GM21619 (cell line): ENCODE data around the gene ATP5F1A.
"Not testable (repeated sequence)": the region's sequence is repeated elsewhere in the genome, so short reads cannot be mapped to it uniquely, and the experiment has no call there.

ENCODE experiments used
- ATAC-seq: cut with Tn5 transposase; IDR thresholded peaks from one replicate; pipeline ENCODE4 v1.9.1; 2021; ENCODE audit not compliant: unreplicated experiment

ATP5F1A gene

DNA sequence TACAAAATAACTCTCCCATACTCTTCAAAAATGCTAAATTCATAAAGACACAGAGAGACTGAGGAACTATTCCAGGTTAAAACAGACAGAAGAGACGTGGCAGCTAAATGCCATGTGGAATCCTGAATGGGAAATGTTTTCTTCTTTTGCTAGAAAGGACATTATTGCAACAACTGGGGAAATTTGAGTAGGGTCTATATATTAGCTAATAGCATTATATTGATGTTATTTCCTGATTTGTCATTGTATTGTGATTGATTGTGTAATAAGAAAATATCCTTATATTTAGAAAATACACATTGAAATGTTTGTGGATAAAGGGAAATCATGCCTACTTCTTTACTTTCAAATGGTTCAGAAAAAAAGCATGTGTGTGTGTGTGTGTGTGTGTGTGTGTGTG is 49.5 kb downstream of the ATP5F1A start:
- no peak for ATAC-seq

DNA sequence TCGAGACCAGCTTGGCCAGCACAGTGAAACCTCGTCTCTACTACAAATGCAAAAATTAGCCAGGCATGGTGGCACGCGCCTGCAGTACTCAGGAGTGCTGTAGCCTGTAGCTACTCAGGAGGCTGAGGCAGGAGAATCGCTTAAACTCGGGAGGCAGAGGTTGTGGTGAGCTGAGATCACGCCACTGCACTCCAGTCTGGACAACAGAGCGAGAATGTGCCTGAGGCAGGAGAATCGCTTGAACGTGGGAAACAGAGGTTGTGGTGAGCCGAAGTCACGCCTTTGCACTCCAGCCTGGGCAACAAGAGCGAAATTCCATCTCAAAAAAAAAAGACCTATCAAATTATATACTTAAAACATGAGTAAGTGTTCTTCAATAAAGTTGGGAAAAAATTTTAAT is 50.7 kb downstream of the ATP5F1A start:
- not testable (repeated sequence) for ATAC-seq

DNA sequence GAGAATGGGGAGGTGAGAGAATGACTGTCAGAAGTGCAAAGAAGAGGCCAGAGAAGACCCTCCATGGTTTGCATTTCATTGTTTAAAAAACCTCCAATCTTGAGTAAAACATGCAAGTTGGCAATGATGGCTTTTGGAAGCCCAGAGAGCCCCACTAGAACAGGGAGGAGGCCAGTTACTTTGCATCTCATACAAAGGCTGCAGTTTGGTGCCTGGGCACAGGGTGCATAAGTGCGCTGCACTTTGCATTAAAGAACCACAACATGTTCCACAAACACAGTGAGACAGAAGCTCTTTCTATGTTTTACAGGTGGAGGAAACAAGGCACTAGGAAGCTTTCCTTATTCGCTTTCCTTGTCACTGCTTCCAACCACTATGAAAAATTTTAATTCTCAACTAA is 51.4 kb downstream of the ATP5F1A start:
- no peak for ATAC-seq

DNA sequence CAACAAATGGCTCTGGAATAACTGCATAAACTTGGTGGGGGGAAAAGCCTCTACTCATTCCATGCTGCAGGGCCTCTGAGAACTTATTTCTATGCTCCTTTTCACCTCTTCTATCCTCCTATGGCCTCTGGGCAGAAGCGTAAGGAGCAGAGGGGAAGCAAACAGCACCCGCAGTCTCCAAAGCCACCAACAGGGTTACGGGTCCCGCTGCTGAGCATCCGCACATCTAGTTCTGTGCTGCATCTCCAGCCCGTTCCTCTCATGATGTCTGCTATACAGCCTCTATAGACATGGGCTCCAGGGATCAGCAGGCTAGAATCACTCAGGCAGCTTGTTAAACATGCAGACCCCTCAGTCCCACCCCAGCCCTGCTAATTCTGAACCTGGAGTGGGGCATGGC is 52.0 kb downstream of the ATP5F1A start:
- no peak for ATAC-seq

DNA sequence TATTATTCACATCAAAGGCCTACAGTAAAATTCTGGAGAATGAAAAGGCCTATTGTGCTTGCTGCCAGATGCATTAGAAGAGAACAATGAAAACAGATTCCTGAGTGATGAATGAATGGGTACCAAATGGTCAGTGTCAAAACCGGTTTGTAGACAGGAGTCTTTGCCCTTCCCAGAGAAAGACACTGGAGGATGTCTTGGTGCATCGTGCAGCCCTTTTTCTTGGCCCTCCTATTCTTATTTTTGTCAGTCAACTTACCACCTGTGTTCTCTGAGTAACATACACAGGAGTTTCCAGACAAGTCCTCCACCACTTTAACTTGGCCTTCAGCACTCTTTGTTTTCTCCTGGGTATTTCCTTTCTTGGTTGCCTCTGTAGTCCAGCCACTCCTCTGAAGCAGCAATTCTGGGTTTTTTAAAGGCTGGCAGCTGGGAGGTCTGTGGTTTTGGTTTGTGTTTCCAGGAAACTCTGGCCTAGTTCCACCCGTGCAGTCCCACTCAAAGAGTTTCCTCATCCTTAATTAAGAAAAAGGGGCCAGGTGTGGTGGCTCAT is 55.4 kb downstream of the ATP5F1A start:
- ATAC-seq: no peak

DNA sequence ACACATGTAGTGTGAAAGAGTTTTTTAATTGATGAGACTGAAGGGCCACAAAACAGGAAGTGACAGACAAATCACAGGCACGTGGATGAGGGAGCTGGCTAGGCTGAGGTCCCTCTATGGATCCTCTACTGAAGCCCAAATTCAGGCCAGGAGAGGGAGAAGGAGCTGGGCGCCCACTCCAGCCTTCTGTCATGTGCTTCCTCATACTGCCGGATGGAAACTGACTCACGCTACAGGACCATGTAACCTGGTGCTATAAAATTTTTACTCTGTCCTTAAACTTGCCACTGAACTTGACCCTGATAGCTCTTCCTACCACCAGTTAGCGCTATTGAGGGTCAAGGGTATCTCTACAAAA is 57.4 kb downstream of the ATP5F1A start:
- ATAC-seq: no peak

DNA sequence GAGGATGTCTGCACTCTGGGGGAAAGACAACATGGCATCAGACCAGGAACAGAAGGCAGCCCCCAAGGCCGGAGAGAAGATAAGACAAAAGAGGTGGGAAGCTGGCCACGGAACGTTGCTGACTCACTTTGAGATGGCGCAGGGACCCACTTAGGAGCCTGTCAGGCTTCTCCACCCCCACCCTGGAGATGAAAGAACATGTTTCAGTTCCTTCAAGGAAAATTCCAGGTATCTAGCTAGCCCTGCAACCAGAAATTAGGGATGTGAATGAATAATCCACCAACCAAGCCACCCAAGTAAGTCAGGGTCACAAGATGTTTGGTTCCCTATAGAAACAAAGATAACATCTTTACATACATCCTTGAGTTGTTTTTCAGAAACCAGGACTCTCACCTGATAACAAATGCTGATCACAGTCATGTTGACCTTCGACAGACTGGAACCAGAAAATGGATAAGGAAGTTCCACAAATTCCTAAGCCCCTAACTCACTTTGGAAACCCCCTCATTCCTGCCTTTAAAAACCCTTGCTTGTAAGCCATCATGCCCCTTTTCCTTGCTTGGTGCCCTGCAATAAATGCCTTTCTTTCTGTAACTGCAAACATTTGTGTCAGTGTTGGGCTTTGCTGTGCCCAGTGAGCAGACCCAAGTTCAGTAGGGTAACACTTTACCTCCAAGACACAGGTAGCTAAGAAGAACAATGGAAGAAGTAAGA is 57.9 kb downstream of the ATP5F1A start:
- no peak for ATAC-seq

DNA sequence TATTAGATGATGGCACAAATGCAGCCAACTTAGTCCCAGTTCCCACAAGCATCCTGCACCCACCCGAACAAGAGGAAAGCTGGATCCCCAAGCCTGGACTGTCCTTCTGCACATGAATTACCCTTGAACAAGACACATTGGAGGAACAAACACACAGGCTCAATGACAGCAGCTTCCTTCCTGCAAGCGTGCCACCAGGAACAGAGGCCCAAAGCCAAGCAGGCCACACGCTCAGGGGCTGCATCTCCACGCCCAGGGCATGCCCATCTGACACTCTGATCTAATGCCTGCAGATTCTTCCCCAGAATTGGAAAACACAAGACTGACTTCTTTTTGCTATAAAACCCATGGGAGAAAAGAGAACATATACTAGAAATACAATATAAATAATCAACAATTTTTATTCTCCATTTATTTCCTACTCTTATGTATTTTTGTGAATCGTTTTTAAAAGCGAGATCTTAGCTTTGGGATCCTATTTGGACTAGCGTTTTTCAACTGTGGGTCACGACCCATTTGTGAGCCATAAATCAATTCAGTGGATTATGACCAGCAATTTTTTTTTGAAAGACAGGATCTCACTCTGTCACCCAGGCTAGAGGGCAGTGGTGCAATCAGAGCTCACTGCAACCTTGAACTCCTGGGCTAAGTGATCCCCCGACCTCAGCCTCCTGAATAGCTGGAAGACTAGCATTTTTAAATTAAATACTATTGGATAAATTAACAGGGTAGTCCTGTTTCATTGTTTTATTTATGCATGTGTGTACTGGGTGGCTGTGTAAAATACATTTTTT is 60.4 kb downstream of the ATP5F1A start:
- no peak for ATAC-seq

DNA sequence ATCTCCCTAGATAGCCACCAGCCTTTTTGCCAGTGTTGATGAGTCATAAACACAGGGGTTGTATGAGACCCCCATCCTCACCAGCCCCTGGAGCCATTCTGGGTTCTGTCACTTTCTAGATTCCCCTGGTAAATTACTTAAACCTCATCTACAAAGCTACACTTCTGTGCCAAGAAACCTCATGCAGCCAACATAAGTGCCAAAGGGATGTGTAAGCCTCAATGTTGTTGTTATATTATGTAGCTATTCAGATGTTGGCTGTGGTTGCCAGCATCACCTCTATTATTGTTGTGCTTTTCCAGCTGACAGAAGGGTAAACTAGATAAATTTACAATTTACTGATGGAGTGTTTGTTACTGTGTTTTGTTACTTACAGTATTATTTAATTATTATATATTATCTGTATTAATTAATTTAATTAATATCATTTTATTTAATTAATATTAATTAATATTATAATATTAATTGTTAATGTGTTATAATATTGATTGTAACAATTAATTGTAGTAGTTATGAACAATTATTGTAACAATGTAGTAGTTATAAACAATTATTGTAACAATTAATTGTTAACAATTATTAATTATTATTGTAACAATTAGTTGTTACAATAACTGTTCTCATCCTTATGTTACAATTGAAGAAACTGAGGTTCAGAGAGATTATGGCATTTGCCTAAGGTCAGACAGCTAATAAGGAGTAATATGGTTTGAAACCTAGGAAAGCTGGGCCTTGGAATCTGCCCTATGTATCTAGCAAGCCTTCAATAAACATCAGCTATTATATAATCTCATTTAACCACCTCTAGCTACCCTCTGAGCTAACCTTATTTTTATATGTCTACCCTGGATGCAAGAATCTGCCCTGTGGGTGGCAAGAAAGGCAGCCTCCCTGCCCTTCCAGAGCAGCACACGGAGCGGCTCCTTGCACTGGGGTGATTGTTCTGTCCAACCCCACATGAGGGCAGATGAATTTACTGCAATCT is 62.1 kb downstream of the ATP5F1A start:
- ATAC-seq: no peak

DNA sequence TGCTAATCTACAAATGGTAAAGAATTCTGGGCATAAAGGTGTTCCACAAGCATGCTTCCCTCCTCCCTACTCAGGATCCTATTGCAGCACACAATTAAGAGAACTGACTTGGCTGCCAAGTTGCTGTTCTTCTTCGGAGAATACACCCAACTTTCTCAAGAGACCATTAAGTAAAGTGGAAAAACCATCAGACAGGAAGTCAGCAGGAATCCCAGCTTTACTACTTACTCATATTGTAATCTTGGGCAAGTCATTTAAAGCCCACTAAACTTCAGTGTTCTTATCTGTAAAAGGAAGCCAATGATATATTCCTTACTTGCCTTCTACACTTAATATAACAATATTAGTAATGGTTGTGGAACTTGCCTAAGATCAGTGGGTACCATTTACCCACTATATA is 63.9 kb downstream of the ATP5F1A start:
- ATAC-seq: no peak

DNA sequence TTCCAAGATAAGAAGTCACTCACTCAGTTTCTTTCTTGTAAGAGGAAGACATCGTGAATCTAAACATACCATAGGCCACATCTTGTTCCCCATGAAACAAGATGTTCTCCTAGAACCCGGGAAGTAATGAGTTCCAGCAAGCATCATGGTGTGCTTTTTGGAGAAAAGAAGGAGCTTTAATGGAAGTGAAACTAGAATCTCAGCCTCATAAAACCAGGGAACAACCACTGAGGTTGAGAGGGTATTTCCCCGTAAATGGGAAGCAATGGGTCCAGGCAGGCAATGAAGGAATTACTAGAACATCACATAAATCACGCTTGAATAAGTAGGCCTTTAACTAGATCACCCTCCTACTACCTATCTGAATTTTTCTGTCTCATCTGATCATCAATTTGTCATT is 66.4 kb downstream of the ATP5F1A start:
- ATAC-seq: no peak
